A673 (cell line): Measurements from ENCODE around the gene OLIG1. TPM values are rescaled to one million over a fixed set of nuclear protein-coding genes. Genes with fewer than 3 reads are reported as not detected.

Experiments used
- BruUV-seq: library from RNA; stranded (reverse); fragments of 400-500 nt; replicated peaks from 2 replicates; lab custom pipeline; 2021; lab: Mats Ljungman, UMichigan
- CTCF ChIA-PET: fragments of 300-600 bp; sonication (Branson Sonifier 250); formaldehyde crosslinking; loops from one replicate; lab custom pipeline; 2022; ENCODE audit warnings: antibody characterized with exemption; lab: Charles Lee
- POLR2A ChIA-PET: fragments of 300-600 bp; sonication (Branson Sonifier 250); formaldehyde crosslinking; loops from one replicate; lab custom pipeline; 2022; ENCODE audit warnings: antibody characterized with exemption; ENCODE audit not compliant: low non-redundant PET; lab: Charles Lee
- DNase-seq: peaks from one replicate; pipeline ENCODE4 v3.0.0-alpha.2; 2015; ENCODE audit warnings: low spot score
- H3K27ac ChIP-seq: fragments of 200-600 bp; sonication (generic); 2 replicates; pipeline ENCODE4 v1.5.1; 2016; ENCODE audit warnings: mixed run types, low read depth, mild to moderate bottlenecking, mixed read lengths, antibody characterized with exemption, low read length; ENCODE audit not compliant: poor library complexity, severe bottlenecking
- H3K27me3 ChIP-seq: fragments of 200-600 bp; sonication (generic); replicated peaks from 2 replicates; pipeline ENCODE4 v1.6.1; 2017; ENCODE audit warnings: mixed run types, low read depth, mild to moderate bottlenecking, mixed read lengths, antibody characterized with exemption, low read length; ENCODE audit not compliant: insufficient read depth, poor library complexity
- H3K36me3 ChIP-seq: fragments of 200-600 bp; sonication (generic); 2 replicates; pipeline ENCODE4 v1.6.1; 2016; ENCODE audit warnings: mixed run types, mild to moderate bottlenecking, mixed read lengths, antibody characterized with exemption, low read length; ENCODE audit not compliant: insufficient read depth, poor library complexity, severe bottlenecking
- H3K4me1 ChIP-seq: fragments of 200-600 bp; sonication (generic); 2 replicates; pipeline ENCODE4 v1.6.1; 2017; ENCODE audit warnings: mixed run types, mild to moderate bottlenecking, mixed read lengths, antibody characterized with exemption, low read length; ENCODE audit not compliant: insufficient read depth, poor library complexity, severe bottlenecking
- H3K4me3 ChIP-seq: fragments of 200-600 bp; sonication (generic); 2 replicates; pipeline ENCODE4 v1.5.1; 2016; ENCODE audit warnings: low read depth, mixed run types, mild to moderate bottlenecking, mixed read lengths, low read length; ENCODE audit not compliant: poor library complexity, severe bottlenecking
- H3K9me3 ChIP-seq: fragments of 200-600 bp; sonication (generic); 2 replicates; pipeline ENCODE4 v1.6.1; 2016; ENCODE audit warnings: mixed run types, low read depth, mild to moderate bottlenecking, mixed read lengths, antibody characterized with exemption, low read length; ENCODE audit not compliant: poor library complexity, severe bottlenecking
- EZH2 ChIP-seq: fragments of 200-600 bp; sonication (generic); IDR thresholded peaks from 2 replicates; pipeline ENCODE4 v1.6.1; 2017; ENCODE audit warnings: borderline replicate concordance, low read depth, mild to moderate bottlenecking, mixed read lengths, antibody characterized with exemption, low read length; ENCODE audit not compliant: poor library complexity, severe bottlenecking
- intact Hi-C: fragments of 100-400 bp; cut with micrococcal nuclease; formaldehyde crosslinking; loops from one replicate; pipeline ENCODE4 v1.10.0; 2022; ENCODE audit not compliant: unreplicated experiment
- total RNA-seq: library from RNA; stranded (reverse); gene quantifications from 2 replicates; pipeline ENCODE4 v1.2.3, GENCODE V29; 2021
- TF ChIP-seq, protein P1 (sequence below): fragments of 300-800, 200-600 bp; sonication (generic); conservative IDR thresholded peaks from 2 replicates; pipeline ENCODE4 v1.5.1; 2017; ENCODE audit warnings: low read depth, mild to moderate bottlenecking, antibody characterized with exemption, low read length, moderate library complexity, mixed read lengths

OLIG1 gene
- total RNA-seq, 1 experiment from 2014 or later, result not detected

DNA sequence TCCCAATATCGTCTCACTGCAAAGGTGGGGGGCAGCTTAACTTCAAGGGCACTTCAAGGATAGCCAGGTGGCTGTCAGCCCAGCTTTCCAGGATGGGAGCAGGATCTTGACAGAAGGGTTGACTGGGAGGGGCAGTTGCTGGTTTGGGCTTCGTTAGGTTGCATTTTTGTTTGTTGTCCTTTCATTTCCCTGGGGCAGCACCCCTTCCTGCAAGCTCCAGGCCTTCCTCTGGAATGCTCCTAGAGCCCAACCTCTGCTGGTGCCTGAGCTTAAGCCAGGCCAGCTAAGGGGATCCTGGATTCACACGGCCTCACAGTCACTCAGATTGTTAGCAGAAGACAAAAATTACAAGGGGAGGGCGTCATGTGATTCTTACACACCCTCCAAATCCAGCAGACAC, 48.3 kb upstream of the OLIG1 start:
- POLR2A ChIA-PET, result no interaction called here
- intact Hi-C loops, result no loop called here
- CTCF ChIA-PET, result no interaction called here

DNA sequence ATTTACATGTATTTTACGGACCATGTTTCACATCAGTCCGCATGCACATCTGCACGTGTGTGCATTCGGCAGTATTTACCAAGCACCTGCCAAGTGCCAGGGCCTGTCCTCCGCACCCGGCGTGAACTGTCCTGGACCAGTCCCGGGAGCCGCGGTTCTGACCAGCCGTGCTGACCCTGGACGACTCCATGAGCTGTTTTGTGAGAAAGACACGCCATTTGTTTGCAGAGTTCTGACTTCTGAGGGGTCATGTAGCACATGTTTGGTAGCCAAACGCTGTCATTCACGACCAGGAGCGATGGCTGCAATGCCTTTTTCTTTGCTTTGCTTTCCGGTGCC, 47.5 kb upstream of the OLIG1 start:
- no TSS peak for BruUV-seq
- Histone ChIP-seq H3K4me1 (no peaks in the 10 kb centered on the region), H3K4me3 (no peak overlapping the region), H3K9me3 (no peaks in the 10 kb centered on the region), H3K27me3 (peaks cover 99% of the 10 kb centered on the region), H3K27ac (no peak overlapping the region), H3K36me3 (no peaks in the 10 kb centered on the region)
- intact Hi-C loops, result no loop called here
- POLR2A ChIA-PET, result no interaction called here
- CTCF ChIA-PET, result no interaction called here
- no peak for DNase-seq
- TF ChIP-seq, protein P1, sequence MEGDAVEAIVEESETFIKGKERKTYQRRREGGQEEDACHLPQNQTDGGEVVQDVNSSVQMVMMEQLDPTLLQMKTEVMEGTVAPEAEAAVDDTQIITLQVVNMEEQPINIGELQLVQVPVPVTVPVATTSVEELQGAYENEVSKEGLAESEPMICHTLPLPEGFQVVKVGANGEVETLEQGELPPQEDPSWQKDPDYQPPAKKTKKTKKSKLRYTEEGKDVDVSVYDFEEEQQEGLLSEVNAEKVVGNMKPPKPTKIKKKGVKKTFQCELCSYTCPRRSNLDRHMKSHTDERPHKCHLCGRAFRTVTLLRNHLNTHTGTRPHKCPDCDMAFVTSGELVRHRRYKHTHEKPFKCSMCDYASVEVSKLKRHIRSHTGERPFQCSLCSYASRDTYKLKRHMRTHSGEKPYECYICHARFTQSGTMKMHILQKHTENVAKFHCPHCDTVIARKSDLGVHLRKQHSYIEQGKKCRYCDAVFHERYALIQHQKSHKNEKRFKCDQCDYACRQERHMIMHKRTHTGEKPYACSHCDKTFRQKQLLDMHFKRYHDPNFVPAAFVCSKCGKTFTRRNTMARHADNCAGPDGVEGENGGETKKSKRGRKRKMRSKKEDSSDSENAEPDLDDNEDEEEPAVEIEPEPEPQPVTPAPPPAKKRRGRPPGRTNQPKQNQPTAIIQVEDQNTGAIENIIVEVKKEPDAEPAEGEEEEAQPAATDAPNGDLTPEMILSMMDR, result no peak
- TF ChIP-seq EZH2, result peak; percentile 46

More for the DNA sequence above, 48.3 kb upstream of the OLIG1 start:
- DNase-seq, result no peak
- Histone ChIP-seq H3K4me1 (no peaks in the 10 kb centered on the region), H3K4me3 (no peak overlapping the region), H3K36me3 (no peaks in the 10 kb centered on the region), H3K27me3 (peaks cover 99% of the 10 kb centered on the region), H3K27ac (no peak overlapping the region), H3K9me3 (no peaks in the 10 kb centered on the region)
- no TSS peak for BruUV-seq
- TF ChIP-seq, protein P1, result no peak
- TF ChIP-seq EZH2, result no peak

DNA sequence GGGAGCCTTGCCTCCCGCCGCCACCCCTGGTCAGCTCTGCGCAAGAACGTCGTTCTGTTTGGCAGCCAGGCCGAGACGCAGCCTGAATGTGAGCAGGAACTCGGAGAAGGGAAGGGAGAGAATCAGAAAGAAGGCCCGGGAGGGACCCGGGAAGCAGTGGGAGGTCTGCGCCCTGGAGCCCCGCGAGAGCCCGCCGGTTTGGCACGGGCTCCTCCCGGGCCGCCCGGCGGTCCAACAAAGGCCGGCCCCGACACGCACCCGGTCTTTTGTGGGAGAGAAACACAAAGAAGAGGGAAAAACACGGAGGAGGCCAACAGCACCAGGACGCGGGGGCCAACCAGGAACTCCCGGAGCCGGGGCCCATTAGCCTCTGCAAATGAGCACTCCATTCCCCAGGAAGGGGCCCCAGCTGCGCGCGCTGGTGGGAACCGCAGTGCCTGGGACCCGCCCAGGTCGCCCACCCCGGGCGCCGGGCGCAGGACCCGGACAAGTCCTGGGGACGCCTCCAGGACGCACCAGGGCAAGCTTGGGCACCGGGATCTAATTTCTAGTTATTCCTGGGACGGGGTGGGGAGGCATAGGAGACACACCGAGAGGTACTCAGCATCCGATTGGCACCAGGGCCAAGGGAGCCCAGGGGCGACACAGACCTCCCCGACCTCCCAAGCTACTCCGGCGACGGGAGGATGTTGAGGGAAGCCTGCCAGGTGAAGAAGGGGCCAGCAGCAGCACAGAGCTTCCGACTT, 46.9 kb upstream of the OLIG1 start:
- Histone ChIP-seq H3K27me3 (peaks cover 99% of the 10 kb centered on the region), H3K27ac (no peak overlapping the region), H3K36me3 (no peaks in the 10 kb centered on the region), H3K9me3 (no peaks in the 10 kb centered on the region), H3K4me3 (no peak overlapping the region), H3K4me1 (no peaks in the 10 kb centered on the region)
- POLR2A ChIA-PET, result no interaction called here
- peak; percentile 29 for TF ChIP-seq EZH2
- TF ChIP-seq, protein P1, result no peak
- DNase-seq, result no peak
- CTCF ChIA-PET, result no interaction called here
- BruUV-seq, result no TSS peak
- intact Hi-C loops, result no loop called here
